ENCODE measurements around the gene UBE2I. TPM values are rescaled to one million over a fixed set of nuclear protein-coding genes. Genes with fewer than 3 reads are reported as not detected.

UBE2I gene
- total RNA-seq, 4 donors from 2014 or later, result 25.9 to 133 (median 63.0) TPM

DNA sequence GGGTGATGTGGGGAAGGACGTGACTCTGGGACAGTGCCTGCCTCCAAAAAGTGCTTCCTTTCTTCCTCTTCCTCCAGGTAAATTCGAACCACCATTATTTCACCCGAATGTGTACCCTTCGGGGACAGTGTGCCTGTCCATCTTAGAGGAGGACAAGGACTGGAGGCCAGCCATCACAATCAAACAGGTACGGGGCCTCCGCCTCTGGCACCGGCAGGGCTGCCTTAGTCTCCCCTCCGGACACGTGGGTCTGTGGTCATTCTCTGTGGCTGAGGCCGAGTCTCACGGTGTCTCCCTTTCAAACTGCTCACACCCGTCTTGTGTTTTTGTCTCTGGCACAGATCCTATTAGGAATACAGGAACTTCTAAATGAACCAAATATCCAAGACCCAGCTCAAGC lies 10.7 kb downstream of the UBE2I start:
- H3K27me3 ChIP-seq, result no peaks in the 10 kb centered on the region
- intact Hi-C loops (cut with DNase I; ENCODE audit: low total_unique reads), result no loop called here
- H3K27ac ChIP-seq, result no peak overlapping the region
- no peaks in the 10 kb centered on the region for H3K36me3 ChIP-seq
- DNase-seq, result no peak
- H3K4me1 ChIP-seq, result no peaks in the 10 kb centered on the region
- no peak for TF ChIP-seq POLR2A (IDR thresholded peaks at IDR 0.05)
- TF ChIP-seq, protein P1, sequence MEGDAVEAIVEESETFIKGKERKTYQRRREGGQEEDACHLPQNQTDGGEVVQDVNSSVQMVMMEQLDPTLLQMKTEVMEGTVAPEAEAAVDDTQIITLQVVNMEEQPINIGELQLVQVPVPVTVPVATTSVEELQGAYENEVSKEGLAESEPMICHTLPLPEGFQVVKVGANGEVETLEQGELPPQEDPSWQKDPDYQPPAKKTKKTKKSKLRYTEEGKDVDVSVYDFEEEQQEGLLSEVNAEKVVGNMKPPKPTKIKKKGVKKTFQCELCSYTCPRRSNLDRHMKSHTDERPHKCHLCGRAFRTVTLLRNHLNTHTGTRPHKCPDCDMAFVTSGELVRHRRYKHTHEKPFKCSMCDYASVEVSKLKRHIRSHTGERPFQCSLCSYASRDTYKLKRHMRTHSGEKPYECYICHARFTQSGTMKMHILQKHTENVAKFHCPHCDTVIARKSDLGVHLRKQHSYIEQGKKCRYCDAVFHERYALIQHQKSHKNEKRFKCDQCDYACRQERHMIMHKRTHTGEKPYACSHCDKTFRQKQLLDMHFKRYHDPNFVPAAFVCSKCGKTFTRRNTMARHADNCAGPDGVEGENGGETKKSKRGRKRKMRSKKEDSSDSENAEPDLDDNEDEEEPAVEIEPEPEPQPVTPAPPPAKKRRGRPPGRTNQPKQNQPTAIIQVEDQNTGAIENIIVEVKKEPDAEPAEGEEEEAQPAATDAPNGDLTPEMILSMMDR (IDR thresholded peaks at IDR 0.05), result no peak
- H3K9me3 ChIP-seq, result no peaks in the 10 kb centered on the region
- H3K4me3 ChIP-seq, result no peak overlapping the region

DNA sequence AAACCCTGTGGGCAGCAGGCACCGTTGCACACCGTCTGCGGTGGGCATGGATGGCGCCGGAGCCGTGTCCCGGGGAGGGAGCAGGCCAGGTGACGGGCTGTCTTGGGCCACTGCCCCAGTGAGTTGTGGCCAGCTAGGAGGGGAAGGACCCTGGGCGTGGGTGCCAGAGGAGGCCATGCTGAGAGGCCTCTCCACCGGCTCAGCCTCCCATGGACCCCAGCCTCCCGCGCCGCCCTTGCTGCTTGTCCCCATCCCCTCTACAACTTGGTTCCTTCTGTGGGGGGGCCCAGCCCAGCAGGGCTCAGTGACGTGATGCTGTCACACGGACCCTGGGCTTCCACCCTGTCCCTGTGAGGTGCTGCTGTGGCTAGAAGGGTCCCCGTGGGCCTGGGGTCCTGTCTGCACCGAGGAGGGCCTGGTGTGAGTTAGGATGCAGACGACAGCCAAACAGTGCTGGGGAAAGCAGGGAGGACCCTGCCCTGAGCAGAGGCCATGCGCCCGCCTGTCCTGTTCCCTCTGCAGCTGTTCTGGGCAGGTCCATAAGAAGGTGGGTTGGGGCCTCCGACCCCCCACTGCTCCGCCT lies 11.3 kb downstream of the UBE2I start:
- Histone ChIP-seq H3K27ac (no peak overlapping the region), H3K4me3 (no peak overlapping the region), H3K27me3 (no peaks in the 10 kb centered on the region), H3K9me3 (no peaks in the 10 kb centered on the region), H3K4me1 (no peaks in the 10 kb centered on the region), H3K36me3 (no peaks in the 10 kb centered on the region)
- intact Hi-C loops (cut with DNase I; ENCODE audit: low total_unique reads), result no loop called here
- TF ChIP-seq, protein P1 (IDR thresholded peaks at IDR 0.05), result no peak
- no peak for TF ChIP-seq POLR2A (IDR thresholded peaks at IDR 0.05)
- DNase-seq, result no peak

DNA sequence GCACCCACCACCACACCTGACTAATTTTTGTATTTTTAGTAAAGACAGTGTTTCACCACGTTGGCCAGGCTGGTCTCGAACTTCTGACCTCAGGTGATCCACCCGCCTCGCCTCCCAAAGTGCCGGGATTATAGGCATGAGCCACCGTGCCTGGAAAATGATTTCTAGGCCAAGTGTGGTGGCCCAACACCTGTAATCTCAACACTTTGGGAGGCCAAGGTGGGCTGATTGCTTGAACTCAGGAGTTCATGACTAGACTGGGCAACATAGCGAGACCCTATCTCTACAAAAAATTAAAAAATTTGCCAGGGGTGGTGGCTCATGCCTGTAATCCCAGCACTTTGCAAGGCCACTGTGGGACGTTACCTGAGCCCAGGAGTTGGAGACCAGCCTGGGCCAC lies 13.0 kb downstream of the UBE2I start:
- Histone ChIP-seq H3K4me1 (no peaks in the 10 kb centered on the region), H3K27ac (no peak overlapping the region), H3K27me3 (no peaks in the 10 kb centered on the region), H3K9me3 (no peaks in the 10 kb centered on the region), H3K36me3 (no peaks in the 10 kb centered on the region), H3K4me3 (no peak overlapping the region)
- TF ChIP-seq, protein P1 (IDR thresholded peaks at IDR 0.05), result no peak
- TF ChIP-seq POLR2A (IDR thresholded peaks at IDR 0.05), result no peak
- DNase-seq, result no peak
- intact Hi-C loops (cut with DNase I; ENCODE audit: low total_unique reads), result no loop called here

DNA sequence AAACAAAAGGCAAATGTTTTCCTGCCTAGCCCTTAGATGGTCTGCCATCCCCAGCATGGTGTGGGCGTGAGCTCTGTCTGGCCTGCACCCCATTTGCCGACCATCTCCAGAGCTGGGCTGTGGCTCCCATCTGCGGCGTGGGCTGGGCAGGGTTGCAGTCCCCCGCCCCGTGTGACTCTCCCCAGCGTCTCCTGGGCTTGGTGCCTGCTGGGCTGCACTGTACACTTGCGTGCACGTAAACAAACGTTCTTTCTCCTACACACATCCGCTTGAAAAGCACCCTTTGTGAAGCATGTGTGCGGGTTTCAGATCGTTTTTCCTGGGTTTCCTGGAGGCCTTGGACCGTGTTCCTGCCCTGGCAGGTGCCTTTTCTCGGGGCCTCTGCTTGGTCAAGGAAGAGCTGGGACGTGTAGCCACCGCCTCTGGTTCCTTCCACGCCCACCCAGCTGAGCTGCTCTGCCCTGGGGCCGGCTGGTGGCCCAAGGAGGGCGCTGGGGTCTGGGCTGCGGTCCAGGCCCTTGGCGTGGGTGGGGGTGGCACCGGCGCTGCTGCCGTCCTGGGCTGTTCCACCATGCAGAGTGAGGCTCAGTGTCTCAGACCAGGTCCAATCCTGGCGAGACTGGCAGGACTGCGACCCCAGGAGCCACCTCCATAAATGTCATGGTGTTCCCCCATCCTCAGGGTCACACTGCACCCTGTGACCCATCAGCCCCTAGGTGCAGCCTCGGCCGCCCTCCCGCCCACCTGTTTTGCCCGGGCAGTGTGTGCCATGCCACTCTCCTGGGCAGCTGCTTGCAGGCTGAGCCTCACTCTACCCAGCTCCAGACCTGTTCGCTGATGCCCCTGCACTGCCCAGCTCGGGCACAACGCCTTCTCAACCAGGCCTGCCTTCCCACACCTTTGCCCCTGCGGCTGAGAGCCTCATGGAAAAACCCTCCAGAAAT lies 14.1 kb downstream of the UBE2I start:
- Histone ChIP-seq H3K27ac (no peak overlapping the region), H3K36me3 (no peaks in the 10 kb centered on the region), H3K4me3 (no peak overlapping the region), H3K9me3 (no peaks in the 10 kb centered on the region), H3K27me3 (no peaks in the 10 kb centered on the region), H3K4me1 (no peaks in the 10 kb centered on the region)
- TF ChIP-seq POLR2A (IDR thresholded peaks at IDR 0.05), result no peak
- TF ChIP-seq, protein P1 (IDR thresholded peaks at IDR 0.05), result no peak
- no peak for DNase-seq
- intact Hi-C loops (cut with DNase I; ENCODE audit: low total_unique reads), result no loop called here

DNA sequence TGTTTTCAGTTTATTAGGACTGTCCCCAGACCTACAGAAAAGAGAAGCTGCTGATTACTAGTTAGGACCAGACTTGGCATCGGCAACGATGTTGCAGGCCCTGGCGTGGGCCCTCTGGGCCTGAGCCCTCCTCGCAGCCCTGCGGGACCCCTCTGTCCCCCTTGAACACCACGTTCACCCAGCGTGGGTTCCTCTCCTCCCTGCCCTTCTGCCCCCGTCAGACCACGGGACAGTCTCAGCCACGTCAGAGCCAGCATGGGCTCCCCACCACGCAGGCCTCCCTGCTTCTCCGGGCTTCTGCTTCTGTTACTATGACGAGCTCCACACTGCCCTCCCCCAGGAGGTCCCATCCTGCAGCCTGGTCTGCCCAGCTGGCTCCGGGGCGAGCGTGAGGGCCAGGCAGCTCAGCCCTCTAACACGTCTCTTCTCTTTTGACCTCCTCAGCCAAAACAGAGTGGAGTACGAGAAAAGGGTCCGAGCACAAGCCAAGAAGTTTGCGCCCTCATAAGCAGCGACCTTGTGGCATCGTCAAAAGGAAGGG lies 14.9 kb downstream of the UBE2I start:
- Histone ChIP-seq H3K36me3 (no peaks in the 10 kb centered on the region), H3K27ac (no peak overlapping the region), H3K4me3 (no peak overlapping the region), H3K27me3 (no peaks in the 10 kb centered on the region), H3K4me1 (no peaks in the 10 kb centered on the region), H3K9me3 (no peaks in the 10 kb centered on the region)
- TF ChIP-seq POLR2A (IDR thresholded peaks at IDR 0.05), result no peak
- TF ChIP-seq, protein P1 (IDR thresholded peaks at IDR 0.05), result no peak
- intact Hi-C loops (cut with DNase I; ENCODE audit: low total_unique reads), result no loop called here
- DNase-seq, result no peak
